ENCODE measurements around the gene BRSK1. TPM values are rescaled to one million over a fixed set of nuclear protein-coding genes. Genes with fewer than 3 reads are reported as not detected.
A peak's percentile ranks its signal among the peaks of the same experiment; 100 is the strongest.

Gene BRSK1
- total and polyA plus RNA-seq, 10 donors, result 0.70 to 2.9 (median 1.6) TPM

DNA sequence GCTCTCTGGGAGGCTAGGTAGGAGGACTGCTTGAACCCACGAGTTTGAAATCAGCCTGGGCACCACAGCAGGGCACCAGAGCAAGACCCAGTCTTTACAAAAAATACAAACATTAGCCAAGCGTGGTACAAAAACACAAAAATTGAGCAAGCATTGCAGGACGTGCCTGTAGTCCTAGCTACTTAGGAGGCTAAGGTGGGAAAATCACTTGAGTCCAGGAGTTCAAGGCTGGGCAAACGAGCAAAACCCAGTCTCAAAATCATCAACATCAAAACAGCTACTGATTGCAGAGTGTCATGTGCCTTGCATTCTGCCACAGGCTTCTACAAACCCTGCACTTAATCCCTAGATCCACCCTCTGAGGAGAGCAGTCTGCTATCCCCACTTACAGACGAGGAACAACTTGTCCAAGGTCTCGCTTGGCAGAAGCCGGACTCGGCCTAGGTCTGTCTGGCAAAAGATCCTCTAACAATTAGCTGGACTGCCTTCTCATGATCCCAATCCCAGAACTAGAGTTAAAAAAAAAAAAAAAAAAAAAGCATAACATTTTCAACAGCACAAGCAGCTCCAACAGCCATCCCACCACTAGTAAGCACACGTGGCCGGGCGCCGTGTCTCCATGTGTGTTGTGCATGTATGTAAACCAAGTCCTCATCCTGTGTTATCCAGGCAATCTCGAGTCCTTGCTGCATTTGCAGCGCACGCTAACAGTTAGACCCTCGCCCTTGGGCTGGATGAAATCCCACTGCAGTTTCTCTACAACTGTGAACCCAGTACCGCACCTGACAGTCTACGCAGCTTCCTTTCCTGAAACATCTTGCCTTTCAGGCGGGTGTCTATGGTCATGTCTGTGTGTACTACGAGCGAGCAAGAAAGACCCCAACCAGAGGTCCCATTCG, 27.0 kb upstream of the BRSK1 start:
- H3K27me3 ChIP-seq (replicated peaks in 1 of 7), result no peaks in the 10 kb centered on the region
- H3K4me3 ChIP-seq, result peak overlapping the region; percentile 79 to 96 (median 90)
- no peaks in the 10 kb centered on the region for H3K9me3 ChIP-seq
- H3K36me3 ChIP-seq, result peaks cover 0 to 2% (median 0%) of the 10 kb centered on the region in 6 donors
- H3K4me1 ChIP-seq, result peaks cover 56 to 78% (median 73%) of the 10 kb centered on the region in 6 donors
- 19 to 27% (median 23%) methylated on average over 22 of the region's 22 CpGs for WGBS, 5 donors
- intact Hi-C loops (cut with DNase I; ENCODE audit: low total_unique reads), result loop anchor here (10.0 kb wide), 1 partner anchor 72 kb away; the partner anchor contains the start of gene SYT5
- peak; percentile 75 for DNase-seq
- peak overlapping the region in 7 of 8 donors; percentile 93 to 98 (median 96) for H3K27ac ChIP-seq
- TF ChIP-seq POLR2A (IDR thresholded peaks at IDR 0.05) (no peak), POLR2AphosphoS5 (IDR thresholded peaks at IDR 0.05) (no peak)
- TF ChIP-seq, protein P1, sequence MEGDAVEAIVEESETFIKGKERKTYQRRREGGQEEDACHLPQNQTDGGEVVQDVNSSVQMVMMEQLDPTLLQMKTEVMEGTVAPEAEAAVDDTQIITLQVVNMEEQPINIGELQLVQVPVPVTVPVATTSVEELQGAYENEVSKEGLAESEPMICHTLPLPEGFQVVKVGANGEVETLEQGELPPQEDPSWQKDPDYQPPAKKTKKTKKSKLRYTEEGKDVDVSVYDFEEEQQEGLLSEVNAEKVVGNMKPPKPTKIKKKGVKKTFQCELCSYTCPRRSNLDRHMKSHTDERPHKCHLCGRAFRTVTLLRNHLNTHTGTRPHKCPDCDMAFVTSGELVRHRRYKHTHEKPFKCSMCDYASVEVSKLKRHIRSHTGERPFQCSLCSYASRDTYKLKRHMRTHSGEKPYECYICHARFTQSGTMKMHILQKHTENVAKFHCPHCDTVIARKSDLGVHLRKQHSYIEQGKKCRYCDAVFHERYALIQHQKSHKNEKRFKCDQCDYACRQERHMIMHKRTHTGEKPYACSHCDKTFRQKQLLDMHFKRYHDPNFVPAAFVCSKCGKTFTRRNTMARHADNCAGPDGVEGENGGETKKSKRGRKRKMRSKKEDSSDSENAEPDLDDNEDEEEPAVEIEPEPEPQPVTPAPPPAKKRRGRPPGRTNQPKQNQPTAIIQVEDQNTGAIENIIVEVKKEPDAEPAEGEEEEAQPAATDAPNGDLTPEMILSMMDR (IDR thresholded peaks at IDR 0.05 in 8 of 11, conservative IDR thresholded peaks at IDR 0.05 in 3 of 11), result no peak

DNA sequence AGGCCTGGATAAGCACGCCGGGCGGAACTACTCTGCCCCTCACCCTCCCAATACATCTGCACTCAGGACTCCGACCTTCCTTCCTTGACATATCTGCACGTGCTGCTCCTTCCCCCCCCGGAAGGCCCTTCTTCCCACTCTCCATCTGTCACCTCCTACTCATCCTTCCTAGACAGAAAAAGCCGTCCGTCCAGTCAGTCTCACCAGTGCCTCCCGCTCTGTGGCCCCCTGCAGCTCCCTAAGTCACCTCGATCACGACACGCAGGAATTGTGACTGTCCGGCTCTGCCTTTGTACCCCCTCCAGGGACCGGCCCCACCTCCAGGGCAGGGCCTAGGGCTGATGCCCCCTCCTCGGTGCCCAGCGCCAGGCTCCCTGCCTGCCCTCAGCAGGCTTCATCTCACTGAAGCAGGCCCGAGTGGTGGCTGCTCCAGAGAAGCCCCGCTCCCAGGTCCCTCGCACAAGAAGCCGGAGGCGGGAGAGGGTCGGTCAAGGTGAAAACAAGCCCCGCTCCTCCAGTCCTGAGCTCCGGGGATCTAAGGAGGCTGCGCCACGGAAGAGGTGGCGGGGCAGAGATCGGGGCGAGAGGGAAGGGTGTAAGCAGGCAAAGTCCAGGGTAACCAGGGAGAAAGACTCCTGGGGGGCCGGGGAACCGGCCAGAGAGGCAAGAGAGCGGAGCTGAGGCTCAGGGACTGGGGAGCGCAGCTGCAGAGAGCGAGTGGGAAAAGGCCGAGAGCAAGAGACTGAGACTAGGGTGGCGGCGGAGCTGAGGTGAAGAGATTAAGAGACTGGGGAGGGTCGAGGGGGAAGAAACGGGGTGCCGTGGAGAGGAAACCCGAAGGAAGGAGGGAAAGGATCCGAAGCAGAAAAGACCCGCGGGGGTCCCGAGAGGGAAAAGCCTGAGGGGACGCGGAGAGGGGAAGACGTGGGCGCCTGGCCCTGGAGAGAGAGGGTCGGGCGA, 26.1 kb upstream of the BRSK1 start:
- peaks cover 0 to 11% (median 0%) of the 10 kb centered on the region in 6 donors for H3K36me3 ChIP-seq
- H3K27ac ChIP-seq, result peak overlapping the region; percentile 78 to 98 (median 96)
- no peaks in the 10 kb centered on the region for H3K27me3 ChIP-seq (replicated peaks in 1 of 7)
- intact Hi-C loops (cut with DNase I; ENCODE audit: low total_unique reads), result loop anchor here (10.0 kb wide), 1 partner anchor 73 kb away; the partner anchor contains the start of gene SYT5
- peak; percentile 83 for DNase-seq
- TF ChIP-seq POLR2A (IDR thresholded peaks at IDR 0.05) (no peak), POLR2AphosphoS5 (IDR thresholded peaks at IDR 0.05) (peak in 1 of 3 donors; percentile 23)
- TF ChIP-seq, protein P1 (IDR thresholded peaks at IDR 0.05 in 8 of 11, conservative IDR thresholded peaks at IDR 0.05 in 3 of 11), result no peak
- H3K4me1 ChIP-seq, result peaks cover 47 to 69% (median 63%) of the 10 kb centered on the region in 6 donors
- no peaks in the 10 kb centered on the region for H3K9me3 ChIP-seq
- 0 to 1% (median 1%) methylated on average over 46 to 51 of the region's 51 CpGs for WGBS, 5 donors
- H3K4me3 ChIP-seq, result peak overlapping the region; percentile 79 to 96 (median 90)

DNA sequence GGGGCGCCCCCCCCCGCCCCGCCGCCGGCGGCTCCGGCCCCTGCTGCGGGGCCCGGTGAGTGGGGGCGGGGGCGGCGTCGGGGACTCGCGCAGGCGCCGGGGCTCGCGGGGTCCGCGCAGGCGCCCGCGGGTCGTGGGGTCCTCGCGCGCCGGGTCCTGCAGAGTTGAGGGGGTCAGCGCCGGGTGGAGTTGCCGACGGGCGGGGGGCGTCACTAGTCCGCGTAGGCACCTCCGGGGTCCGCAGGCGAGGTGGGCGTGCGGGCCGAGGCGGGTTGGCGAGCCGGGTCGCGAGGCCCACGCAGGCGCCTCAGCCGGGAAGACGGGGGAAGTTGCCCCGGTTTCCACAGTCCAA, 25.3 kb upstream of the BRSK1 start:
- peak overlapping the region; percentile 78 to 98 (median 96) for H3K27ac ChIP-seq
- intact Hi-C loops (cut with DNase I; ENCODE audit: low total_unique reads), result loop anchor here (10.0 kb wide), 1 partner anchor 74 kb away; the partner anchor contains the start of gene SYT5

More for the DNA sequence above, 25.3 kb upstream of the BRSK1 start:
- H3K36me3 ChIP-seq, result peaks cover 0 to 11% (median 0%) of the 10 kb centered on the region in 6 donors
- 0 to 1% (median 1%) methylated on average over 1 to 53 of the region's 53 CpGs for WGBS, 5 donors
- no peaks in the 10 kb centered on the region for H3K27me3 ChIP-seq (replicated peaks in 1 of 7)
- H3K4me3 ChIP-seq, result peak overlapping the region; percentile 79 to 96 (median 90)
- no peaks in the 10 kb centered on the region for H3K9me3 ChIP-seq
- H3K4me1 ChIP-seq, result peaks cover 40 to 62% (median 56%) of the 10 kb centered on the region in 6 donors
- TF ChIP-seq, protein P1 (IDR thresholded peaks at IDR 0.05 in 8 of 11, conservative IDR thresholded peaks at IDR 0.05 in 3 of 11), result no peak
- TF ChIP-seq POLR2AphosphoS5 (IDR thresholded peaks at IDR 0.05), result no peak
- no peak for TF ChIP-seq POLR2A (IDR thresholded peaks at IDR 0.05)
- DNase-seq, result no peak
